Ureter (tissue), 1 donor: ENCODE measurements around the gene SBNO1. TPM values are rescaled to one million over a fixed set of nuclear protein-coding genes. Genes with fewer than 3 reads are reported as not detected.
"Not testable (repeated sequence)": the region's sequence is repeated elsewhere in the genome, so short reads cannot be mapped to it uniquely, and the experiment has no call there.

Experiments
- DNase-seq: peaks from one replicate; pipeline ENCODE4 v3.0.0-alpha.2; 2020; ENCODE audit warnings: low spot score
- total RNA-seq: library from RNA; stranded (reverse); gene quantifications from one replicate; pipeline ENCODE4 v1.2.4, GENCODE V29; 2023
- donor health status: DM: yes; HTN: yes; CAD: no.

Gene SBNO1
- total RNA-seq, 1 donor from 2014 or later, result 31.2 TPM

GRCh38 chr12:123248996-123249741 is 115.5 kb downstream of the SBNO1 start:
- DNase-seq, result not testable (repeated sequence)

GRCh38 chr12:123248129-123248528 is 116.5 kb downstream of the SBNO1 start:
- DNase-seq, result not testable (repeated sequence)

- DNase-seq, result no peak
These were observed 119.0 kb downstream of the SBNO1 start for GRCh38 chr12:123245678-123246077.

- DNase-seq, result no peak
These were observed 120.9 kb downstream of the SBNO1 start for GRCh38 chr12:123243671-123244262.

- DNase-seq, result no peak
These were observed 122.3 kb downstream of the SBNO1 start for GRCh38 chr12:123242116-123242904.

Other genes with a start within 250 kb of the SBNO1 start
- 17.5 TPM for gene PITPNM2, start 213.8 kb downstream of the SBNO1 start, total RNA-seq
- 30.4 TPM for gene MPHOSPH9, start 131.7 kb downstream of the SBNO1 start, total RNA-seq
- 14.6 TPM for gene MTRFR, start 131.4 kb downstream of the SBNO1 start, total RNA-seq
- gene CDK2AP1, start 93.0 kb downstream of the SBNO1 start, total RNA-seq, result 144 TPM
- 44.4 TPM for gene KMT5A, start 19.3 kb upstream of the SBNO1 start, total RNA-seq
- gene RILPL2, start 71.8 kb upstream of the SBNO1 start, total RNA-seq, result 7.8 TPM
- gene SNRNP35, start 93.3 kb upstream of the SBNO1 start, total RNA-seq, result 24.1 TPM
- 20.2 TPM for gene RILPL1, start 168.9 kb upstream of the SBNO1 start, total RNA-seq
- 261 TPM for gene TMED2, start 219.7 kb upstream of the SBNO1 start, total RNA-seq
- 36.8 TPM for gene DDX55, start 237.3 kb upstream of the SBNO1 start, total RNA-seq